Loucy (cell line): ENCODE results near the gene TMEM11.

Source experiments
- EZH2phosphoT487 ChIP-seq: fragments of 200-600 bp; IDR thresholded peaks from 2 replicates; pipeline ENCODE4 v1.6.1; 2018; ENCODE audit warnings: antibody characterized with exemption, mild to moderate bottlenecking, moderate library complexity, borderline replicate concordance
- TF ChIP-seq, protein P1 (sequence below): fragments of 200-600 bp; sonication (generic); conservative IDR thresholded peaks from 2 replicates; pipeline ENCODE4 v1.5.1; 2014; ENCODE audit warnings: mild to moderate bottlenecking, antibody characterized with exemption, low read length

DNA sequence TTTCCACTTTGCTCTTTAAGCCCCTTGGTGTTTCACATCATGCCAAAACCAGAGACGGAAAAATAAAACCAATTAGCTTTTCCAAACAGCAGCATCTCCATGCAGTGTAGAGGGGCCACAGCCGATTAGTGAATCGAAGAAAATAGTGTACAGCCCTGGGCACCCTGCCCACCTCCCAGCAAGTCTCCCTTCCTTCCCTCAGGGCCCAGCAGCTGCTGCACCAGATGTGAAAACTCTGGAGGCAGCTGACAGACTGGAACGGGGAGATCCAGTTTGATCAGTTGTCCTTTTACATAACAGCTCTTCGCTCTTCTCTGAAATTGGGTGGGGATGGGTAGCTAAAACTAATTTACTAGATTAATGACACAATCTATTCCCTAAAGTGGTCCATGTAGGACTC, 19.3 kb downstream of the TMEM11 start:
- TF ChIP-seq, protein P1, sequence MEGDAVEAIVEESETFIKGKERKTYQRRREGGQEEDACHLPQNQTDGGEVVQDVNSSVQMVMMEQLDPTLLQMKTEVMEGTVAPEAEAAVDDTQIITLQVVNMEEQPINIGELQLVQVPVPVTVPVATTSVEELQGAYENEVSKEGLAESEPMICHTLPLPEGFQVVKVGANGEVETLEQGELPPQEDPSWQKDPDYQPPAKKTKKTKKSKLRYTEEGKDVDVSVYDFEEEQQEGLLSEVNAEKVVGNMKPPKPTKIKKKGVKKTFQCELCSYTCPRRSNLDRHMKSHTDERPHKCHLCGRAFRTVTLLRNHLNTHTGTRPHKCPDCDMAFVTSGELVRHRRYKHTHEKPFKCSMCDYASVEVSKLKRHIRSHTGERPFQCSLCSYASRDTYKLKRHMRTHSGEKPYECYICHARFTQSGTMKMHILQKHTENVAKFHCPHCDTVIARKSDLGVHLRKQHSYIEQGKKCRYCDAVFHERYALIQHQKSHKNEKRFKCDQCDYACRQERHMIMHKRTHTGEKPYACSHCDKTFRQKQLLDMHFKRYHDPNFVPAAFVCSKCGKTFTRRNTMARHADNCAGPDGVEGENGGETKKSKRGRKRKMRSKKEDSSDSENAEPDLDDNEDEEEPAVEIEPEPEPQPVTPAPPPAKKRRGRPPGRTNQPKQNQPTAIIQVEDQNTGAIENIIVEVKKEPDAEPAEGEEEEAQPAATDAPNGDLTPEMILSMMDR = no peak
- TF ChIP-seq EZH2phosphoT487 = no peak
